Right renal cortex interstitium (tissue), 3 donors: ENCODE results near the gene CACNA2D3. TPM values are rescaled to one million over a fixed set of nuclear protein-coding genes. Genes with fewer than 3 reads are reported as not detected.
"Not testable (repeated sequence)": the region's sequence is repeated elsewhere in the genome, so short reads cannot be mapped to it uniquely, and the experiment has no call there.

Experiments used
- DNase-seq, 3 donors: peaks; one replicate each; pipeline ENCODE4 v3.0.0-alpha.2; 2013; ENCODE audit warnings: low read depth in 3 of 3, low spot score in 2 of 3
- polyA plus RNA-seq, 3 donors: library from polyadenylated mRNA; unstranded; fragments of 120-200 nt; gene quantifications; one replicate each; pipeline ENCODE4 v1.2.1, GENCODE V29; 2013; ENCODE audit not compliant: insufficient read length in 3 of 3

The CACNA2D3 gene
- polyA plus RNA-seq, 3 donors: 1.4 to 1.8 (median 1.6) TPM

GRCh38 chr3:54600441-54601204 lies 478.3 kb downstream of the CACNA2D3 start:
- no peak for DNase-seq

- no peak for DNase-seq
Measured at GRCh38 chr3:54604495-54604894, 482.1 kb downstream of the CACNA2D3 start.

- no peak for DNase-seq
Measured at GRCh38 chr3:54608041-54608440, 485.7 kb downstream of the CACNA2D3 start.

GRCh38 chr3:54619053-54619452 lies 496.7 kb downstream of the CACNA2D3 start:
- DNase-seq: no peak

GRCh38 chr3:54619531-54619930 lies 497.2 kb downstream of the CACNA2D3 start:
- no peak for DNase-seq

- no peak for DNase-seq
Measured at GRCh38 chr3:54621184-54621583, 498.8 kb downstream of the CACNA2D3 start.

- no peak for DNase-seq
Measured at GRCh38 chr3:54622678-54623077, 500.3 kb downstream of the CACNA2D3 start.

- no peak for DNase-seq
Measured at GRCh38 chr3:54625805-54626787, 503.7 kb downstream of the CACNA2D3 start.

GRCh38 chr3:54628888-54629441 lies 506.6 kb downstream of the CACNA2D3 start:
- no peak for DNase-seq

- no peak for DNase-seq
Measured at GRCh38 chr3:54630101-54630623, 507.8 kb downstream of the CACNA2D3 start.

- DNase-seq: not testable (repeated sequence)
Measured at GRCh38 chr3:54631001-54631400, 508.6 kb downstream of the CACNA2D3 start.

- DNase-seq: no peak
Measured at GRCh38 chr3:54631516-54632325, 509.4 kb downstream of the CACNA2D3 start.

- no peak for DNase-seq
Measured at GRCh38 chr3:54632326-54632665, 509.9 kb downstream of the CACNA2D3 start.

- DNase-seq: no peak
Measured at GRCh38 chr3:54632834-54633233, 510.5 kb downstream of the CACNA2D3 start.

GRCh38 chr3:54633444-54634121 lies 511.2 kb downstream of the CACNA2D3 start:
- no peak for DNase-seq

GRCh38 chr3:54634122-54634469 lies 511.7 kb downstream of the CACNA2D3 start:
- DNase-seq: no peak

GRCh38 chr3:54639790-54640372 lies 517.5 kb downstream of the CACNA2D3 start:
- DNase-seq: not testable (repeated sequence)

- no peak for DNase-seq
Measured at GRCh38 chr3:54641226-54642014, 519.1 kb downstream of the CACNA2D3 start.

GRCh38 chr3:54642147-54642546 lies 519.8 kb downstream of the CACNA2D3 start:
- no peak for DNase-seq
